Glomerular endothelial cell (primary cell): ENCODE results near the gene WDR19. TPM values are rescaled to one million over a fixed set of nuclear protein-coding genes. Genes with fewer than 3 reads are reported as not detected.
"Not testable (repeated sequence)": the region's sequence is repeated elsewhere in the genome, so short reads cannot be mapped to it uniquely, and the experiment has no call there.

Experiments used
- DNase-seq: peaks from one replicate; pipeline ENCODE4 v3.0.0-alpha.2; 2011; ENCODE audit warnings: low read depth, low spot score; ENCODE audit errors: extremely low read depth
- total RNA-seq: library from RNA; depleted of rRNA; stranded (reverse); fragments of >200 nt; gene quantifications from 2 replicates; pipeline ENCODE4 v1.2.3, GENCODE V29; 2015

Gene WDR19
- total RNA-seq, 1 donor from 2014 or later: 27.0 TPM

DNA sequence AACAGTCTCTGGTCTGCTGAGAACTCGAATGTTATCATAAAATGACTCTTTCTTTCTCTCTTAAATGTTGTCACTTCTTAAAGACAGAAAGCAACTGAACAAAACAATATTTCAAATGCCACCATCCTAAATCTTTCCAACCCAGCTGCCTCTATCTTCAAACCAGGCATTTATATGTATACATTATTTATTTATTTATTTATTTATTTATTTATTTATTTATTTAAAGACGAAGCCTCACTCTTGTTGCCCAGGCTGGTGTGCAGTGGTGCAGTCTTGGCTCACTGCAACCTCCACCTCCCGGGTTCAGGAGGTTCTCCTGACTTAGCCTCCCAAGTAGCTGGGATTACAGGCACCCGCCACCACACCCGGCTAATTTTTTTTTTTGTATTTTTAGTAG, 110.1 kb downstream of the WDR19 start:
- DNase-seq: not testable (repeated sequence)

DNA sequence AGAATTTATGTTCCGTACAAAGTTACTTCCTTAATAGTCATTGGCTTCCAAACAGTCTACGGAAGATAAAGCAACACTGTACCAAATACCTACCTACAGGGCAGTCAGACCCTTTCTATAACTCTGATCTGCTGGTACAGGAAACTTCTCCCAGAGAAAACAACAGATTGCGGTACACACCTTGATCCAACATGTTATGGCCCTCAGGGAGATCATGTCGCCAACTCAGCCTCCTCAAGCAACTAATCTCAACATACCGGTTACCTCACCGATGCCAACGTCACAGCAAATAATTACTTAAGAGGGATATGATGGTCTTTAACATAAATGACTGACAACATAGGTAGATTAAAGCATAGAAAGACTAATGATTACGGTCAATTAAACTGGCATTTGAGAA, 113.5 kb downstream of the WDR19 start:
- DNase-seq: no peak

DNA sequence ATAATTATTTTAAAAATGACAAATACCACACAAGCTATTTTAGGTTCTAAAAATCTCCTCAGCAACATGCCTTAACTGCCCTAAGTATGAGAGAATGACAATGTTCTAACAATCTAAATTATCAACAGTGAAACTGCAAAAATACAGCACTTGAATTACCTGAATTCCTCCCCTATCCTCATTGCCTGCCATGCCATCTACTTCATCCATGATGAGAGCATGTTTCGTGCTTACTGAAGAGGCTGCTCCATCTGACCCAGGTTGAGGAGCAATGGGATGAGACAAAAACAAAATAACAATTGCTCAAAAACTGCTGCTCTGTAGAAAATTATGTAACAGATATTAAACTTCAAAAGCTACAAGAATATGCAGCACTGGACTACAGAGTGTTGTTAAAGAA, 120.6 kb downstream of the WDR19 start:
- DNase-seq: no peak

DNA sequence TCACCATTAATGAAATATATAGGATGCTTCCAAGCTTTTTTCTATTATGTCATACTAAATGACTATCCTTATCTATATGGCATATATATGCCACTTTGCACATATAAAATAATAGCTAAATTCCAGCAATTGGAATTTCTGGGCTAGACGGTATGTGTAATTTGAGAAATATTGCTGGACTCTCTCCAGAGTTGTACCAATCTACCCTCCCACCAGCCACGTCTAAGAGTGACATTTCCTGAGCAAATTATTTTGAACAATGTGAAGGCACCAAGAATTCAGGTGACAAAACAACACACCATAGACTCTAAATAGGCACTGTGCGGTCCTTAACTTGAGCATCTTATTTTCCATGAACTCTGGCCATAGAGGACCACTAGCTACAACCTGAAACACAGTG, 121.5 kb downstream of the WDR19 start:
- DNase-seq: no peak

DNA sequence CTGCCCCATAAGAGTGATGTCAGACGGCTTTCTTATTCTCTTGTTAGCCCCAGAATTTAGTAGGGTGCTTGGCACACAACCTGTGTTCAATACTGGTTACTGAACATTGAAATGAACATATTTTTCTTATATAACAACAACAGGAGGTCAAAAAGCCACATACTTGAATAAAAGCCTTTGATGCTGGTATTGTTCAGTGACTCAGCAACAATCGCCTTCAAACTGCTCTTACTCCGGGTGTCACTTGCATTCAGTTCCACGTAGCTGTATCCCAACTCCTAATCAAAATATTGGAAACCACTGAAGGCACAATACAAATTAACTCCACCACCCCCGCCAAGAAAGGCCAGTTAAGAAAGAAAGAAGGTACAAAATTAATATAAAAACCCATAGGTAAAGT, 122.3 kb downstream of the WDR19 start:
- no peak for DNase-seq

DNA sequence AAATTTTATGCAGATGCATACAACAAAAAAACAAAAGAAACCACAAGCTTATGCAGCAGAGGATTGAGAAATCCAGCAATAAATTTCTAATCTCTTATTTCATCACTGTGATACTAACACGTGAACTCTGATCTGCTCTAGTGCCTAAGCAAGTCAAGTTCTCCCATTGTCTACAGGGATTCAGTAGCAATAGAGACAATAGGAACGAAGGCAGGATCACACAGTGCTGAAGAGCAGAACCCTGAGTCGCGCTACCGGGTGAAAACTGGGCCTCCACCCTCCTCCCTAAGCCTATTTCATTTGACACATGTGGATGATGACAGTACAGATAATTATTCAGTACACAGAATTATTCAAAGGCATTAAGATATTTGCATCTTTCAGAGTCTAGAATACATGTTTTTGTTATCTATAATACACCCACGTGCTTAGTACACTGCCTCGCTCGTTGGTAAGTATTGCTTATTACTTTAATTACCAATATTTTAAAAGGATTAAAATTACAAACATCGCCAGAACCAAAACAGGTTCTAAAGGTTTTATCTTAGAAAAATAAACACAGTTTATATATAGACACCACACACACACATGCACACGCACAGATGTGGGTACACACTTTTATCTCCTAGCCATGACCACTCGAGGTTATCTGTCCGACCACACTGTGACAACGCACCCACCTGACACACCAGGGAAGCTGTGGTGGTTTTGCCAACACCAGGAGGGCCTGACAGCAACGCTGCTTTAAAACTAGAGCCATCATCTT, 123.8 kb downstream of the WDR19 start:
- DNase-seq: no peak

DNA sequence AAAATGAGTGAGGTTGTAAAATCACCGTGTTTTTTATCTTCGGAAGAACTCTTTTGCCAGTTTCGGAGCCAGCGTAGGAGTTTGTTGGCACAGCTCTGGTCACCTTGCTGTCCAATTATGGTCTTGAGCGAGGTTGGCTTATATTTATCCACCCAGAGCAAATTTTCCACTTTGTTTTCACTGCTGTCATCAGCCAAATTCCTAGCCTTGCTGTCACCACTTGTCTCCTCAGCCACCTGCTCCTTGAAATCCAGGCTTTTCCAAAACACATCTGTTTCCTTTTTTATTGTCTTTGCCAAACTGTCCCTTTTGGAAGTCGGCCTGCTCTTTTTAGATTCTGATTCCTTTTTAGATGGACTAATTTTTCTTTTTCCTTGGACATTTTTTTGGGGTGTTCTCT, 126.3 kb downstream of the WDR19 start:
- DNase-seq: no peak

DNA sequence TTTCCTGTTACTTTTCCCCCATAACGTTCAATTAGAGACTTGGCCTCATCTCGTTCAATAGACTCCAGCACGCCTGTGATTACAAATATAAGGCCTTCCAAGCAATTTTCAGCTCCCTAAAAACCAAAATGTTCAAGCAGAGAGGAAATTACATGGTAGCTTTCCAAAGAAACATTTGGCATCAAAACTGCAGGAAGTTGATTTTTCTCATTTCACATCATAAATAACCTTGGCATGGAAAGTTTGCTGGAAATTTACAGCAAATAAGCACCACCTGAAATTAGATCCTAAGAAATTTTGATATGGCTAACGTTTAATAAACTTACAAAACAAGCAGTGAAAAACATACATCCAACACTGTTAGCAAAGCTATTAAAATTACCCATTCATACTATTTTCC, 130.5 kb downstream of the WDR19 start:
- DNase-seq: no peak

DNA sequence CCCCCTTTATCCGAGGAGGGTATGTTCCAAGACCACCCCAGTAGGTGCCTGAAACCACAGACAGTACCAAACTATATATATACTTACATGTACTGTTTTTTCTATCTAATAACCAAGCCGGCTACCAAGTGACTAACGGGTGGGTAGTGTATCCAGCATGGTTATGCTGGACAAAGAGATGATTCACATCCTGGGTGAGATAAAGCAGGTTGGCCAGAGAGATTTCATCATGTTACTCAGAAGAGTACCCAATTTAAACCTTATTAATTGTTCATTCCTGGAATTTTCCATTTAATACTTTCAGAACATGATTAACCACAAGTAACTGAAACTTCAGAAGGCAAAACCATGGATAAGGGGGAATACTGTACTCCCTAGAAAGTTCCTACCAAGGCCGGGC, 137.3 kb downstream of the WDR19 start:
- no peak for DNase-seq

DNA sequence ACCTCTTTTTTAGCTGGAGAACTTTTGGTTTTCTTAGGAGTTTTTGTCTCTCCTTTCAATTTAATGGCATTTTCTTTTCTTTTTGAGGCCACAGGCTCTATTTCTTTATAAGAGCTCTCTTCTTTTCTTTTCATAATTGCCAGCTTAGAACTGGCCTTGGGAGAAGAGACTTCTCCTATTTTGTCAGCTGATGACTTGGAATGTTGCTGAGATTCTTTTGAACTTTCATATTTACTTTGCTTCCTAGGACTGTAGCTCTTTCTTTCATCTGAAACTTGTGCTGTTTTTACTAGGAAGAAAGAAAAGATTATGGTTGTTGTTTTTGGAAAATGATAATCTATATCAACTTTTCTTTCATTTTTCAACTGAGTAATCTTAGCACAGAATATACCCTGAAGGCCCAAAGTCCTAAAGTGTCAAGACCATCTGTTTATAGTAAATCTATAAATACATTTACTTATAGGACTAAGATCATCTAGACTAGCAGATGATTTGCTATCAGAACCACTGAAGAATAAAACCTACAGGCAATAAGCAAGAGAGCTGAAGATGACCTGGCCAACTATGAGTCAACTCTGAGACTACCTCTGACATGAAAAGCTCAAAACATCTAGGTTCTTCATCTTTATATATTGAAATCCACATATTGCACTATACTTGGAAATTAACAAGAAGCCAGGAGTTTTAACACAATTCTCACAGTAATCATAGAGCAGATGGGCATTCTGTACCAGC, 138.2 kb downstream of the WDR19 start:
- DNase-seq: no peak

DNA sequence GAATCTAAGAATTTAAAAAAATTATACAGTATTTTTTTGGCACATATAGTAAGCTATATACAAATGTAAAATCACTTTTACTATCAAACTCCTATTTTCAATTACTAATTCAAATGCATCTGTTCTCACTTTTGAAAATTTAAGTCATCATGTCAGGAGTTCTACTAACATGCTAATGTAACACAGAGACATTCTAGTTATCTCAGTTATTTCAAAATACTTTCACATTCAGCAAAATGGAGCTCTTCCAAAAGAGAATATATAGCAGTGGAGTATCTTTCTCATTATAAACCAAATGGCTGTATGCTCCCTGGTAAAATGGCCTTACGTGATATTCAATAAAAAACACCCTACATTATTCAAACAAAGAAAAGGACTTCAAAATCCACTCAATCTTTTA, 141.5 kb downstream of the WDR19 start:
- no peak for DNase-seq

DNA sequence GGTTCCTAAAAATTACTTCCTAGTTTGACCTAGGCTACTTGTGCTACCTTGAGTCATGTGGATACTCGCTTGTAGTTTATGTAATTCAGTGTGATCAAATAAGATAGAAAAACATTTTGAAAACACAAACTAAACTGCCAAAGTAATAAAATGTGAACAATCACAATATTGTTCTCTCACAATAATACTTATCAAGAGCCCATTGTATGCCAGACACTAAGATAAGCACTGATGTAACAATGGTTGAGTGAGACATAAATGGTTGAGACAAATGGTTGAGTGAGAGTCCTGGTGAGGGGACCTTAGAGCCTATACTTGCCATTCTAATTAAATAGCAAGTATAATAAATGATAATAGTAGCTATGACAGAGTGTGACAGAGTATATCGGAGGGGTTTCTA, 142.1 kb downstream of the WDR19 start:
- no peak for DNase-seq

DNA sequence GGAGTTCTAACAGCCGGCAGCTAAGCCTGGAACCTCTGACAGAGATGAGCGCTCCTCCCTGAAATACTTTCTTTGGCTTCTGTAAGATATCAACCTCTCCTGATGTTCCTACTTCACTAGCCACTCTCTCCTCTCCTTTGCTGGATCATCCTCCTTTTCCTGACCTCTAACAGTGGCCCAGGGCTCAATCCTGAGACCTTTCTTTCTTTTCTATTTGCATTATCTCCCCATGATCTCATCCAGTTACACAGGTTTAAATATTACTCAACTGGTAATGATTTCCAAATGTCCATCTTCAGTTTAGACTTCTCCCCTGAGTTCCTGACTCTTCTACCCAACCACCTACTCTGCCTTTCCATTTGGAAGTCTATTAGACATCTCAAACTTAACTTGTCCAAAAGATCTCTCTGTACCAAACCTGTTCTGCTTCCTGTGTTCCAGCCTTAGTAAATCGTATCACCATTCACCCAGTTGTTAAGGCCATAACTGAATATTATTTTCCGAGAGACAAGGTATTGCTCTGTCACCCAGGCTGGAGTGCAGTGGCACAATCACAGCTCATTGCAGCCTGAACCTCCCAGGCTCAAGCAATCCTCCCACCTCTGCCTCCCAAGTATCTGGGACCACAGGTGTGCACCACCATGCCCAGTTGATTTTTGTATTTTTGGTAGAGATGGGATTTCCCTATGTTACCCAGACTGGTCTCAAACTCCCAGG, 142.7 kb downstream of the WDR19 start:
- DNase-seq: no peak

DNA sequence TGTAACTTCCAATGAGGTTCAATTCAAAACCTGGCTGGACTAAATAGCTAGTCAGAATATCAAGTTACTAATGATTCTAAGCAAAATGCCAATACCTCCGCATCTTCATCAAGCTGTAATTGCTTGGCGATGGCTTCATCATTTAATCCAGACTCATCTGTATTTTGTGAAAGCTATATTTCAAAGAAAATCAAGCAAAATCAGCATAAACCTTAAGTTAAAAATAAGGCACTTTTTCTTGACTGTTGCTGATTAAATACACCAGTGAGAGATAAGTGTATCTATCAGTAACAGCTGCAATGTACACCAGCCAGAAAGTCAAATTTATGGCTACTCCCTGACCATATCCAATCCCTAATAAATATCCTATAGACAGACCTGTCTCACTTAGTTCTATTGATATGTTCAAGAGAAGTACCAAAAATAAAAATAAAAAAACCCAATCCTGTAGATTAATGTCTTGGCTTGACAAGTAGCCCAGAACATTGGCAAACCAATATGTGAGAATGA, 144.2 kb downstream of the WDR19 start:
- no peak for DNase-seq

DNA sequence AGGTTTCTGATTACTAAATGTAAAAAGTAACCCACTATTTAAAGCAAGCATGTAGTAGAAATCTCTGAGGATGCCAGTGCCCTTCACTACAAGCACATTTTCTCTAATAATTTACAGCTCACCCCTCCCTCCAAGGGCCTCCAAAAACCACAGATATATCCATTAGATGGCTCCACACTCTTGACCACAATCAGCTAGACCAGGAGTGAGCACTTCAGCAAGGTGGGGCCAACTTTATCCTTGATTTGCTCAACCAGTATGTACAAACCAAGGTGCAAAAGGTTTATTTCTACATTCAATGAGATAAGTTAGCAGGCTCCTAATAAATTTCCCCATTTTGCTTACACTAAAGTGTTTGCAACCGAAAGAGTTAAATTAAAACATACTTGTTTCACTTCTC, 148.0 kb downstream of the WDR19 start:
- no peak for DNase-seq

DNA sequence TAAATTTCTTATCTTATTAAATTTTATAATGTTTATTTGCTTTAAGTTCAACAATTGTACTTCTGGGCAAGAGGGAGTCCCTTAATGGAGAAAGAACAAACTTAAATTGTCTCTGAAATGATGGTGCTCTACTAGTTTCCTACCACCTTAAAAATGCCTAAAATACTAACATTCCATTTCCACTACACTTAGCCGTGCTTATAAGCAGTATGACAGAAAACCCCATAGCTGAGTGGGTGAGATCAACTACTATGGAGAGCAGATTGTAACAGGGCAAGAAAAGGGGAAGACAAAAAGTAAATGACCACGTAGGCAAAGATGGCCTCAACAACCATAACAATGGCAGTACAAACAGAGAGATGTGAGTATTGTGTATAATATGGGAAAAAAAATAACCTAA, 148.9 kb downstream of the WDR19 start:
- no peak for DNase-seq

Other genes with a start within 250 kb of the WDR19 start
- 9.6 and 13.1 TPM in 2 replicates for gene TMEM156, start 150.1 kb upstream of the WDR19 start, total RNA-seq
- gene KLHL5, start 120.3 kb upstream of the WDR19 start, total RNA-seq: 70.8 and 91.4 TPM in 2 replicates
- gene RFC1, start 183.8 kb downstream of the WDR19 start, total RNA-seq: 27.7 and 32.1 TPM in 2 replicates
- gene KLB, start 224.4 kb downstream of the WDR19 start, total RNA-seq: not detected in 2 replicates